ELR (cell line): Measurements from ENCODE around the gene TEX35.
A peak's percentile ranks its signal among the peaks of the same experiment; 100 is the strongest.

Source experiments
- DNase-seq: peaks from one replicate; pipeline ENCODE4 v3.0.0-alpha.2; 2015; ENCODE audit warnings: low read depth

The TEX35 gene

DNA sequence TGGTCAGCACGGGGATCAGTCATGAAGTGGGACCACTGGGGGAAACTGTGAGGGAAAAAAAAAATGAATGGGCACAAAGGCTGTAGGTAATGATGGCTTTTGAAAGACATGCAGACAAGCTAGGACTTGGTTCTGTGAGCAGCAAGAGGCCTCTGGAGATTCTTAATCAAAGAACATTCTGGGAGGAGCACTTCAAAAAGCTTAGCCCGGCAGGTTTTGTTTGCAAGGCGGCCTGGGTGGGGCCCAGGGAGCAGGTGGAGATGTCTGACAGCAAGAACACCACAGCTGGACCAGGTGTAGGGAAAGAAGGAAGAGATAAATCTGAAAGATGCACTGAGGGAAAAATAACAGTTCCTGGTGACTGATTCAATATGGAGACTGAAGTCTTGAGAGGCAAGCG is 6.0 kb downstream of the TEX35 start:
- DNase-seq, result no peak

DNA sequence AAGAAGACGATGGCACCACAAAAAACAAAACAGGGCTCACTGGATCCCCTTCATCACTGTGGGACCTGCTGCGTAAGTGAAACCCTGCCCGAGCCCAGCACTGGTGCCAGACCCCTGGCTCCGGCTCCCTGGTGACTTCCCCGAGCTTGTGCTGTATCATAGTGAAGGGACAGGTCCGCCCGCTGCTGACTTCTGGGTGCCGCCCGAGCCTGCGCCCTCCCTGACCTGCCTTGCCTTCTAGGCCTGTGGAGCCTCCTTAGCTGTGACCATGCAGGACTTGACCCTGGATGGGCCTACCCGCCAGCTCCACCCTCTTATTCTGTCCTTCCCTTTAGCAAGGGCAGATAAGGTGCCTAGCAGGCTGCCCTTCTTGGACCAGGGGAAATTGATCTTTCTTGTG is 7.9 kb downstream of the TEX35 start:
- no peak for DNase-seq

- no peak for DNase-seq
Observed at GRCh38 chr1:178521241-178521640, 8.3 kb downstream of the TEX35 start.

DNA sequence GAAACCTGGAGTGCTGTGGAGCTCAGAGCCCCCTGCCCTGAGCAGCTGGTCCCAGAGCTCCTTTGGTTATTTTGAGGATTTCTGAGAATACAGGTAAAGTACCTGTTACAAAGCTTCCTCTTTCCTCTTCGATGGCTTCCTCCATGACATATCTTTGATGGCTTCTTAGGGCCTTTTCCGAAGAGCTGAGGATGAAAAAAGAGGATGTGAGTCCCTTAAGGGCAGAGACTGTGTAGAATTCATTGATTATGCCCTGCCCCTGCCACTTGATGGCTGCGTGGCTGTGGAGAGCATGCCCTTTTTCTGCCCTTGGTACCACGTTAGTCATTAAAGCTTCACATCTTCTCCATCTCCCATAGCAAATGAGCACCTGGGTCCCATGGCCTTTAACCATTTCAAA is 14.2 kb downstream of the TEX35 start:
- DNase-seq, result no peak

- no peak for DNase-seq
Observed at GRCh38 chr1:178528228-178528952, 15.5 kb downstream of the TEX35 start.

DNA sequence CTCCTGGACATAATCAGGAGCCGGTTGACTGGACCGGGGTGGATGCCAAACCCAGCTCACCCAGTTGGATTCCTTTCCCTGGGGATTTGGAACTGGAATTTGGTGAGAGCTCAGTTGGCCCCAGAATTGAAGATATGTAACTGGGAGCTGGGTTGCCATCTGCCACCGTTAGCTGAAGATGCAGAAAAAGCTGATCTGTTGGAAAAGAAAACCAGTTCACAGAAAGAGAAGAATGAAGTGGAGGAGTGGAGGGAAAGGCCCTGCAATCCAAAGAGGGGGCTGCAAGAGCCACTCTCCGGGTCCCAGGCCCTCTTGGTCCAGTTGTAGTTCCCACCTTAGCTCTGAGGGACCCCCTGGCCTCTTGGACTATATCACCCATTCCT is 16.0 kb downstream of the TEX35 start:
- no peak for DNase-seq

GRCh38 chr1:178529364-178530036 is 16.6 kb downstream of the TEX35 start:
- DNase-seq, result no peak

- peak; percentile 95 for DNase-seq
Observed at GRCh38 chr1:178530037-178530402, 17.1 kb downstream of the TEX35 start.

- DNase-seq, result peak; percentile 38
Observed at GRCh38 chr1:178530502-178530901, 17.6 kb downstream of the TEX35 start.

DNA sequence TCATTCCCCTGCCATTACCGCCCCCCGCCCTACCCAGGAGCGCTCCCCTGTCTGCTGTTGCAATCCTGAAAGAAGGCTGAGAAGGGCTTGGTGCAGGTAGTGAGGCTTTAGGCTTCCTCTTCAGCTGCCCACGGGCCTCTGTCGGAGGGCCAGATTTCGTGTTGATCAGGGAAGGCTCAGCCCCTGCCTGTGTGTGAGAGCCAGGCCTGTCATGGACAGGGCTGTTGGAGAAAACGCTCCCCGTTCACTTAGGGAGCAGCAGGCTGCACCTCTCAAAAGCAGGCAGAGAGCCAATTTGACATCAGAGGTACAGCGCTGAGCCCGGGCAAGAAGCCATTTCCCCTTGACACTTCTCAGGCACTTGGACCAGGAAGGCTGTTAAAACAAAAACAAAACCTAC is 19.0 kb downstream of the TEX35 start:
- DNase-seq, result peak; percentile 14

GRCh38 chr1:178532392-178532791 is 19.5 kb downstream of the TEX35 start:
- peak; percentile 83 for DNase-seq

DNA sequence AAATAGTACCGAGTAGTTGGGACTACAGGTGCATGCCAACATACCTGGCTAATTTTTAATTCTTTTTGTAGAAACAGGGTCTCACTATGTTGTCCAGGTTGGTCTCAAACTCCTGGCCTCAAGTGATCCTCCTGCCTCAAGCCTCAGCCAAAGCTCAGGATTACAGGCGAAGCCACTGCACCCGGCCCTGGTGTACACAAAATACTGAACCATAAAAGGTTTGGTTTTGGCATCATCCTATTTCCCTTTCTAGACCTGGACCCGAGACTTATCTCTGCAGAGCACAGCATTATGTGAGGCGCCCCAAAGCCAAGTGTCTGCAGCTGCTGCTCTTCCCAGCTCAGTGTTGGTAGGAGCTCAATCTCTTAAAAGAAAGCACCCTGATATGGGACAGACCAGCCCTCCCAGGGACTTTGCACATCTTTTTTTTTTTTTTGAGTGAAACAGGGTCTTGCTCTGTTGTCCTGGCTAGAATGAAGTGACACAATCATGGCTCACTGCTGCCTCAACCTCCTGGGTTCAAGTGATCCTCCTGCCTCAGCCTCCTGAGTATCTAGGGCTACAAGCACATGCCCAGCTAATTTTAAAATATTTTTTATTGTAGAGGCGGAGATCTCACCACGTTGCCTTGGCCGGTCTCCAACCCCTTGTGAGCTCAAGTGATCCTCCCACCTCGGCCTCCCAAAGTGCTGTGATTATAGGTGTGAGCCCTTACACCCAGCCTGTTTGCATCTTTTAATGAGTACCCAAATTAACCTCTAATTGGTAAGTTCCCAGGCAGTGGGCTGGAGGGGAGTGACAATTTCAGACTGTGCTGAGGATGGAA is 20.4 kb downstream of the TEX35 start:
- DNase-seq, result no peak

DNA sequence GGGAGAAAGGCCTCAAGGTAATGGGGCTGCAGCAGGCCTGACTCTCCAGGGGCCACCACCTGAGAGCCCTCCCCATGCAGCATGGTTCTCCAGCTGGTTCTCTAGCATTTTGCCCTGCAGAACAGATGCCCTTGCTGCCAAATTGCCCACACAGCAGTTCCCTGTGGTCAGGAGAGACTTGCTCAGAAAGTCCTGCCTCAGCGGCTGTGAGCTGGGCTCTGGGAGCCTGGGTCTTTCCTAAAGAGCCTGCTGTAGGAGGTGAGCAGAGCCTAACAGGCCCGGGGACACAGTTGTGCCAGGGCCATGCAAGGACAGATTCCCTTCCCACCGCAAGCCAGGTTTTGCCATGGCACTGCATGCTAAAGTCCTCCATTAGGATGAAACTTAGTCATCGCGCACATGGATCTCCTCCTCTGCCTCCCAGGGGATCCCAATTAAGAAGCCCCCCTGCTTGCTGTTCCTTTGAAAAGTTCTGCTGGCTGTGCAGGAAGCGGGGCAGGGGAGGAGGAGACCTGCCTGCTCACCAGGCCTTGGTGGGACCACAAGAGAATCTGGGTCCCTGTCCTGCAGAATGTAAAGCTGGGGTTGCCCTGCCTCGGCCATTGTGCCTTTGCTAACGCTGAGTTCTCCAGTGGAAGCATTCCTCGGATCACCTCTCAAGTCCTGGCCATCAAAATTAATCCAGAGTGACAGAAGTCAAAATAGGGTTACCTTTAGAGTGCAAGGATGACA is 21.4 kb downstream of the TEX35 start:
- no peak for DNase-seq

DNA sequence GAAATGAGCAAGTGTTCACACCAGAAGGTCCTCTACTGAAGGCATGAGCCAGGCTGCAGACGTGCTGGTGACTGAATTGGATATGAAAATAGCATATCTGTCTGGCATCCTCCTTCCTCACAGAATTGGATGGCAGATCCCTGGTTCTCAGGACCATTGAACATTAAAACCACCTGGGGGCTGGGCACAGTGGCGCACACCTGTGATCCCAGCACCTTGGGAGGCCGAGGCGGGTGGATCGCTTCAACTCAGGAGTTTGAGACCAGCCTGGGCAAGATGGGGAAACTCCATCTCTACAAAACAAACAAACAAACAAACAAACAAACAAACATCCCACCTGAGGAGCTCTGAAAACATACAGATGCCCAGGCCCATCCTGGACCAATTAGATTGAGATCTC is 23.4 kb downstream of the TEX35 start:
- DNase-seq, result no peak

- DNase-seq, result peak; percentile 92
Observed at GRCh38 chr1:178536844-178537371, 24.0 kb downstream of the TEX35 start.

- DNase-seq, result no peak
Observed at GRCh38 chr1:178537382-178538090, 24.6 kb downstream of the TEX35 start.

- peak; percentile 92 for DNase-seq
Observed at GRCh38 chr1:178538192-178538916, 25.4 kb downstream of the TEX35 start.

- DNase-seq, result no peak
Observed at GRCh38 chr1:178539291-178539690, 26.4 kb downstream of the TEX35 start.

DNA sequence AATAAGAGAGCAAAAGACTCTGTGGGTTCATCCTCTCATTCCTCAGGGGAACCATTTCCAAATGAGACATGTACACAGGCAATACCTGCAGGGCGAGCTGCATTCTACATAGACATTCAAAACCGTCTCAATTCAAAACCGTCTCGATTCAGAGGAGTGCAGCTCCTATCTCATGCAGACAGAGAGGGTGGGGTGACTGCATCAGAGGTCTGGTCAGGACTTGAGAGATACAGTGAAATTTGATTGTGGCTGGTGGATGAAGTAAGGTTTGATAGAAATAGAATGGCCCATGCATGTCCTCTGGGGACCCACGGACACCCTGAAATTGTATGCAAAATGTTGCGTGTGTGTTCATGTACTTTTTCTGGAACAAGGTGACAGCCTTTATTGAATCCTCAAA is 27.3 kb downstream of the TEX35 start:
- DNase-seq, result no peak

DNA sequence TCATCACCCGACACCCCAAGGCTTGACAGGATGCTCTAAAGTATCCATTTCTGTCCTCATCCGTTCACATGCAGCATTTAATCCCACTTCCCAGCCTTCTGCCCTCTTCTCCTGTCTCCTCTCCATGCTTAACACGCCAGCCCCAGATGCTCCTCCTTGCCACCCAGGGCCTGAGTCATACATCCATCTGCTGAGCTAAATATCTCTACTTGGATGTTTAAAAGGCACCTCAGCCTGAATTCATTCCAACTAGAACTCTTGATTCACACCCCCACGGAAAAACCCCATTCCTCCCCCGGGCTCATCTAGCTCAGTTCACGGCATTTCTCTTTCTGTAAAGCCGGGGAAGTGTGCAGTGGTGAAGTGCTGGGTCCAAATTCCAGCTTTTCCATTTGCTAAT is 27.7 kb downstream of the TEX35 start:
- peak; percentile 89 for DNase-seq

- no peak for DNase-seq
Observed at GRCh38 chr1:178541379-178541778, 28.5 kb downstream of the TEX35 start.
